GM06990 (cell line): ENCODE measurements around the gene MORN3.

Experiments used
- DNase-seq: peaks from one replicate; pipeline ENCODE4 v3.0.0-alpha.2; 2011; ENCODE audit not compliant: insufficient read length; ENCODE audit errors: extremely low read depth
- H3K27me3 ChIP-seq: replicated peaks from 2 replicates; pipeline ENCODE4 v1.6.0; 2011; ENCODE audit warnings: low read length; ENCODE audit not compliant: control insufficient read depth, insufficient read depth
- H3K36me3 ChIP-seq: 2 replicates; pipeline ENCODE4 v1.5.1; 2011; ENCODE audit warnings: low read length; ENCODE audit not compliant: control insufficient read depth, insufficient read depth
- H3K4me3 ChIP-seq: replicated peaks from 2 replicates; pipeline ENCODE4 v1.5.1; 2011; ENCODE audit warnings: low read depth, mild to moderate bottlenecking, control low read depth, low read length
- CTCF ChIP-seq: IDR thresholded peaks from 2 replicates; pipeline ENCODE4 v1.5.1; 2011; ENCODE audit warnings: low read length, control low read depth, mild to moderate bottlenecking, inconsistent platforms; ENCODE audit not compliant: insufficient read depth, poor library complexity, severe bottlenecking

The MORN3 gene

GRCh38 chr12:121657305-121658008 lies 12.0 kb downstream of the MORN3 start:
- Histone ChIP-seq H3K4me3 (no peak overlapping the region), H3K27me3 (no peaks in the 10 kb centered on the region), H3K36me3 (no peaks in the 10 kb centered on the region)
- TF ChIP-seq CTCF, result no peak
- no peak for DNase-seq

GRCh38 chr12:121656122-121656521 lies 13.3 kb downstream of the MORN3 start:
- TF ChIP-seq CTCF, result no peak
- no peaks in the 10 kb centered on the region; the same call in 1 of the 2 replicates for H3K36me3 ChIP-seq
- no peaks in the 10 kb centered on the region for H3K27me3 ChIP-seq
- DNase-seq, result no peak
- no peak overlapping the region for H3K4me3 ChIP-seq

GRCh38 chr12:121653999-121654398 lies 15.5 kb downstream of the MORN3 start:
- no peak for DNase-seq
- H3K4me3 ChIP-seq, result no peak overlapping the region
- H3K27me3 ChIP-seq, result no peaks in the 10 kb centered on the region
- TF ChIP-seq CTCF, result no peak
- no peaks in the 10 kb centered on the region; the same call in 1 of the 2 replicates for H3K36me3 ChIP-seq

GRCh38 chr12:121652767-121653497 lies 16.5 kb downstream of the MORN3 start:
- DNase-seq, result no peak
- Histone ChIP-seq H3K4me3 (no peak overlapping the region), H3K36me3 (no peaks in the 10 kb centered on the region; the same call in 1 of the 2 replicates), H3K27me3 (no peaks in the 10 kb centered on the region)
- no peak for TF ChIP-seq CTCF

- no peak for DNase-seq
- no peaks in the 10 kb centered on the region; the same call in 1 of the 2 replicates for H3K36me3 ChIP-seq
- no peaks in the 10 kb centered on the region for H3K27me3 ChIP-seq
- no peak for TF ChIP-seq CTCF
- no peak overlapping the region for H3K4me3 ChIP-seq
Measured at GRCh38 chr12:121651320-121651719, 18.1 kb downstream of the MORN3 start.
